AG10803 (cell line): ENCODE results near the gene FARP2.

Experiments used
- DNase-seq: peaks from one replicate; pipeline ENCODE4 v3.0.0; 2010; ENCODE audit warnings: low read depth
- H3K4me3 ChIP-seq: 2 replicates; pipeline ENCODE4 v1.5.1; 2011; ENCODE audit warnings: mild to moderate bottlenecking, low read length, control low read depth
- TF ChIP-seq, protein P1 (sequence below): conservative IDR thresholded peaks from 2 replicates; pipeline ENCODE4 v1.5.1; 2011; ENCODE audit warnings: mild to moderate bottlenecking, low read length, control low read depth, inconsistent platforms

FARP2 gene

DNA sequence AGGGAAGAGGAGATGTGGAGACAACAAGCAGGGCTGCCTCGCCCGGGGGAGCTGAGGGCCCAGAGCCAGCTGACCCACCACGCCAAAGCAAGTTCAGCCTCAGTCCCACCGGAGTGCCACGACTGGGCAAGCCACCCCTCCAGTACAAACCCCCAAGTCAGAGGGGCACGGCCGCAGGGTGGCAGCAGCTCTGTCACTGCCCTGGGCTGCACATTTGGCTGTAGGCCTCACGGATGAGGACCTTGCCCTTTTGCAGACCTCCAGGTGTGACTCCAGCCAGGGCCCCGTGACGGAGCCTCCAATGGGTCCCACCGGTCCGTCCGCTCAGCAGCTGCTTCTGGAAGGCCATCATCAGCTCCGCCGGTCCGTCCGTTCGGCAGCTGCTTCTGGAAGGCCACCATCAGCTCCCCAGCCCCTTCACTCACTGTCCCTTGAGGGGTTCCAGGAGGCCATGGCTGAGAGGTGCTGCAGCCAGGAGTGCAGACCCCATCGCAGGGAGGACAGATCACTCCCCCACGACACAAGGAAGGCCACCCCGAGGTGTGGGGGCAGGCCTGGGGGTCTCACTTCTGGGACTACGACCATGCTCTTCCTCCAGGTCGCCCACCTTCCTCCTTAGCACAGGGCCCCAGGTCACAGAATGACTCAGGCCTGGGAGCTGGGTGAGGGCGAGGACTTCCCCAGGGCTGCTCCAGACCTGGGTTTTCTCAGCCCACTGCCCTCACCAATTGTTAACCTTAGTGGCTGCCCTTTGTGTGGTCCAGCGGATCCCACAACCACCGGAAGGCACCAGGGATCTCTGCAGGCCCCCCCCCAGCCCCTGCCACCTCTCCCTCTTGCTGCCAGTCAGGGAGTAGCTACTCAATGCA is 176.9 kb downstream of the FARP2 start:
- TF ChIP-seq, protein P1, sequence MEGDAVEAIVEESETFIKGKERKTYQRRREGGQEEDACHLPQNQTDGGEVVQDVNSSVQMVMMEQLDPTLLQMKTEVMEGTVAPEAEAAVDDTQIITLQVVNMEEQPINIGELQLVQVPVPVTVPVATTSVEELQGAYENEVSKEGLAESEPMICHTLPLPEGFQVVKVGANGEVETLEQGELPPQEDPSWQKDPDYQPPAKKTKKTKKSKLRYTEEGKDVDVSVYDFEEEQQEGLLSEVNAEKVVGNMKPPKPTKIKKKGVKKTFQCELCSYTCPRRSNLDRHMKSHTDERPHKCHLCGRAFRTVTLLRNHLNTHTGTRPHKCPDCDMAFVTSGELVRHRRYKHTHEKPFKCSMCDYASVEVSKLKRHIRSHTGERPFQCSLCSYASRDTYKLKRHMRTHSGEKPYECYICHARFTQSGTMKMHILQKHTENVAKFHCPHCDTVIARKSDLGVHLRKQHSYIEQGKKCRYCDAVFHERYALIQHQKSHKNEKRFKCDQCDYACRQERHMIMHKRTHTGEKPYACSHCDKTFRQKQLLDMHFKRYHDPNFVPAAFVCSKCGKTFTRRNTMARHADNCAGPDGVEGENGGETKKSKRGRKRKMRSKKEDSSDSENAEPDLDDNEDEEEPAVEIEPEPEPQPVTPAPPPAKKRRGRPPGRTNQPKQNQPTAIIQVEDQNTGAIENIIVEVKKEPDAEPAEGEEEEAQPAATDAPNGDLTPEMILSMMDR: no peak
- DNase-seq: no peak
- H3K4me3 ChIP-seq: no peak overlapping the region

DNA sequence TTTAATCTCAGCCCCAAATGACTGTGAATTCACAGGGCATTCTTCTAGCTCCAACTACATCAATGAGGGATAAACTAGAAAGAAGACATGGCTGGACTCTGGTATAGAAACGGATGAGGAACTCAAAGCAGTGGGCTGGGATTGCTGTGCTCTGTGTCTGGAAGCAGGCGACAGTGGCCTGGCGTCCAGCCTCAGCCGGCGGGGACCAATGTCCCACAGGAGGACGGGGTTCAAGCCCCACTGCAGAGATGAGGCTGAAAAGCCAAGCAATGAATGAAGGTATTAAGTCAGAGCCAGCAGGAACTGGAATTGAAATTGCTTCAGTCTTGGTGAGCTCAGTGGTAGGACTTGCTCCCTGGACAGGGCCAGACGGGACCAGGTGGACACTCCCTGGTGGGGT is 178.2 kb downstream of the FARP2 start:
- TF ChIP-seq, protein P1: no peak
- H3K4me3 ChIP-seq: no peak overlapping the region
- no peak for DNase-seq

DNA sequence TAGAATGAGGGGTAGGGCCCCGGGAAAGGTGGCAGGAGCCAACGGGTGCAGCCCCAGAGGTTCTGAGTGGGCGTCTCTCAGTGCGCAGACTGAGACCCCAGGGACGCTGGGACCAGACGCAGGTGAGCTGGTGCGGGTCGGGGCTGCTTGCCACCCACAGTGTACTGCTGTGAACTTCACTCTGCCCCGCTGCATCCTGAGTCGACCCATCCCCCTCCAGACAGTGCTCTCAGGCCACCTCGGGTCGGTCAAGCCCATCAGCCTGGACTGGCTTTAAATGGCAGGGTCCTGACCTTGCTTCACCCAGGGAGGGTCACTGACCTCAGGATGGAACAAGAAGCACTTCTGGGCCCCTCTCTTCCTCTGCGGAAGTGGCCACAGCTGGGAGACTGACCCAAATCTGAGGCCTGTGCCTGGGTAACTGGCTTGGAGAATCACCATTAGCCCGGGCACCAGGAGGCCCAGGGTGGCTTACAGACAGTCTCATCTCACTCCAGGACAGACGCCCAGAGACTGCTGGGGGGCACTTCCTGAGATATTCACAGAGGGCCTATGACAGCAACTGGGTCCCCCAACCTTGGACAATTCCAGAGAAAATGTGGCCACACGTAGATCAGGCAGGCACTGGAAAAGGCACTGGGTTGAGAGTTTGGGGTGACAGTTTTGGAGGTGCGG is 178.8 kb downstream of the FARP2 start:
- DNase-seq: no peak
- TF ChIP-seq, protein P1: no peak
- no peak overlapping the region for H3K4me3 ChIP-seq

DNA sequence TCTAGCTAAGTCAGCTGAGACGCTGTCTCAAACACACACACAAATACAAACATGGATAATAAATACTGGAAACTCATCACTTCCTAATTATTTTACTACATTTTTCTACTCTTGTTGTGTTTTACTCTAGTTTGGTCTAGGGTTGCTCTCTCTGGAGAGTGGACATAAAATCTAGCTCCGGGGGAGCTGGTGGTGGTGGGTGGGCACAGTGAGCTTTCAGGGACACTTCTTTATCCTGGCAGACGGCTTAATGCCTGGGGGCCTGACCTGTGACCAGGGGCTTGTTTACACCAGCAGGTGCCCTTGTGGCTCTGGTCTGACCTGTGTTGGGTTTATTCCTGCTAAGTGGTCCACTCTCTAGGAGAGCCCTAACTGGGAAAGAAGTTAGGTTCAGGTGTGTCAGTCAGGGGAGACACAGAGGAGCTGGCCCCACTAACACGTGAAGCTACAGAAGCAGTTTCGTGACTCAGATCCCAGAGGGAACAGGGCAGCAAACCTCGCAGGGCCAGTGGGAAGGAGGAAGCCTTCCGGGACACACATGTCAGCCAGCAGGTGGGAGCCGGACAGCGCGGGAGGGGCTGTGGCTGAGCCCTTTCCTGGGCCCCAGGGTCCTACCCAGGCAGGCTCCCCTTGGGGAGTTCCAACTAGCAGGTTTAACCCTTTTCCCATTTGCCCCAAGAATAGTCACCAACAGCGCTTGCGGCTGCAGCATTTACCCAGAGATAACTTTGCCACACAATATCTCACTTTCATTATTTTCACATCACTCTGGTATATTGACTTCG is 180.0 kb downstream of the FARP2 start:
- no peak for DNase-seq
- no peak overlapping the region for H3K4me3 ChIP-seq
- TF ChIP-seq, protein P1: no peak

DNA sequence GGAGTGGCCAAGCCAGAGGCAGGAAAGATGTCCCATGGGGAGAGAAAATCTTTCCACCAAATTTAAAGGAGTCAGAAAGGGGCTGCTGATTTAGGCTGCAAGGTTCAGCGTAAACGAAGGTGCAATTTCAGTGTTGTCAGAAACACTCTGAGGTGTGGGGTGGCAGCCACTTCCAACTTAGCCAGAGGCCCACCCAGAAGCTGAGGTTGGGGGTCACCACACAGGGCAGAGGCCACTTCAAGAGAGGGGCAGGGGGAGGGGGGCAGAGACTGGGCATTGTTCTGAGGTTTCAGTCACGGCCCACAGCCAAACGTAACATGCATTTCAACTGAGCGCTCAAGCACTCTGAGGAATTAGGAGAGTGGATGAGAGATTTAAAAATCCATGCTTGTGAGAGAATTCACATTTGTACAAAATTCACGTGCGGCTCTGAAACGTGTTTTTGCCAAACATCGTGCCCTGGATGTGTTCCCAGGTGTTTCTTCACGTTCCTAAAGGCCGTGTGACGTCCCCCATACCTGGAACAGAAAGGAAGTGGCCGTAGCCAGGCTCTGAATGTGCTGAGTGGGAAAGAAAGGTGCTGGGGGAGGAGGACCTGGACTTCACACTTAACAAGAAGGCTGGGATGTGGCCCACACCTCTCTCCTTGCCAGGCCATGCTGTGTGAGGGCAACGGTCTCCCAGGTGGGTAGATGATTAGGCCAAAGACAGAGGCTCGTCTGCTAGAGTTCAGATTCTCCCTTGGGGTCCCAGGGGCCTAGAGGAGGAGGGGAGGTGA is 182.9 kb downstream of the FARP2 start:
- no peak overlapping the region for H3K4me3 ChIP-seq
- no peak for DNase-seq
- TF ChIP-seq, protein P1: no peak

DNA sequence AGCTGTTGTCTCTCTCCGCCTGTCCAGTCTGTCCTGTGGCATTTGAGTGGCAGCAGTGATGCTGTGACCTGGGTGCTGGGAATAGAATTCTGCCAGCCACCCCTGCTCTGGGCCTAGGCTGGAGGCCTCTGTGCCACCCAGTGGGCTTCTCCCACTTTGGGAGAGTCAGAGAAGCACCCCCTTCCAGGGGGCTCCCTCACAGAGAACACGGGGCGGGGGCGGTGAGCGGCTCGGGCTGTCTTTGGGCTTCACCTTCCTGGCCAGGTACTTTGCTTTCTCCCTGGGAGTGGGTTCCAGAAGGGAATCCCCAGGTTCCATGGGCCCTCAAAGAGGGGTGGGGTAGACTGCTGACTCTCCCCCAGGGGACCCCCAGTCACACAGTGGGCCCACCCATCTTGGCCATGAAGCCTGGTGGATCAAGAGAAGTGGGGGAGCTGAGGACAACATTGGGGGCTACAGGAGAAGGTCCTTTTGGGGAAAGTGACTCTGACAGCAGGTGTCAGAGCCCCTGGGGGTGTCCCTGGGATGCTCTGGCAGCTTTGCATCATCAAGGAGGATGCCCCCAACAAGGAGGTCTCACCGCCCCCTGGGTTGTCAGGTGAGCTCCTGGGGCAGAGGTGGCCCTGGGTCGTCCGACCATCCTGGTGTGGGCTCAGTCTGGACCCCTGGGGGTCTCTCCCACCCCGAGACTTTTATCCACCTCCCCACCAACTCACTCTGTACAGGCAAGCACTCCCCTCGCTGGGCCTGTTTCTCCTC is 183.7 kb downstream of the FARP2 start:
- DNase-seq: no peak
- TF ChIP-seq, protein P1: no peak
- no peak overlapping the region for H3K4me3 ChIP-seq
